Astrocyte of the cerebellum (primary cell): ENCODE measurements around the gene ARL13B.

Source experiments
- DNase-seq: peaks from one replicate; pipeline ENCODE4 v3.0.0-alpha.2; 2011; ENCODE audit warnings: low read depth
- H3K4me3 ChIP-seq: 2 replicates; pipeline ENCODE4 v1.5.1; 2011; ENCODE audit warnings: mild to moderate bottlenecking, low read depth, low read length, moderate library complexity
- in situ Hi-C: cut with HindIII; loops from 2 replicates; pipeline ENCODE4 v1.10.0; 2017; ENCODE audit warnings: low sequenced_read_pairs
- TF ChIP-seq, protein P1 (sequence below): IDR thresholded peaks from 2 replicates; pipeline ENCODE4 v1.5.1; 2012; ENCODE audit warnings: low read length, low read depth, moderate library complexity, mild to moderate bottlenecking; ENCODE audit errors: missing control alignments

ARL13B gene

DNA sequence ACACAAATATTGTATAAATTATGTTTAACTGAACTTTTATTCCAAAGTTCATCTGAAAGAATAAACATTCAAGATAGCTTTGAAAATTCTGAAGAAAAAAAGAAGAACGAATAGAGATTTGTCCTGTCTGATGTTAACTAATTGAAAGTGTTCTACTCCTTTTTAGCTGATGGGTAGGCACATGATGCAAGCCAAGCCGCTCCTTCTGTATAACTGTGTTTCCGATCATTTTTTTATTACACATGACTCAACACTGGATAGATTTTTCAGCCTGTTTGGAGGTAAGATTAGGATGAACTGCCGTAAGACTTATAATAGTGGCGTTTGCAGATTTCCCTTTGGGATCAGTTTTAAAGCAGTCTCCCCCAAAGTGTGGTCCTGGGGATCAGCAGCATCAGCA lies 101.9 kb downstream of the ARL13B start:
- in situ Hi-C loops, result no loop called here
- H3K4me3 ChIP-seq, result no peak overlapping the region
- TF ChIP-seq, protein P1, sequence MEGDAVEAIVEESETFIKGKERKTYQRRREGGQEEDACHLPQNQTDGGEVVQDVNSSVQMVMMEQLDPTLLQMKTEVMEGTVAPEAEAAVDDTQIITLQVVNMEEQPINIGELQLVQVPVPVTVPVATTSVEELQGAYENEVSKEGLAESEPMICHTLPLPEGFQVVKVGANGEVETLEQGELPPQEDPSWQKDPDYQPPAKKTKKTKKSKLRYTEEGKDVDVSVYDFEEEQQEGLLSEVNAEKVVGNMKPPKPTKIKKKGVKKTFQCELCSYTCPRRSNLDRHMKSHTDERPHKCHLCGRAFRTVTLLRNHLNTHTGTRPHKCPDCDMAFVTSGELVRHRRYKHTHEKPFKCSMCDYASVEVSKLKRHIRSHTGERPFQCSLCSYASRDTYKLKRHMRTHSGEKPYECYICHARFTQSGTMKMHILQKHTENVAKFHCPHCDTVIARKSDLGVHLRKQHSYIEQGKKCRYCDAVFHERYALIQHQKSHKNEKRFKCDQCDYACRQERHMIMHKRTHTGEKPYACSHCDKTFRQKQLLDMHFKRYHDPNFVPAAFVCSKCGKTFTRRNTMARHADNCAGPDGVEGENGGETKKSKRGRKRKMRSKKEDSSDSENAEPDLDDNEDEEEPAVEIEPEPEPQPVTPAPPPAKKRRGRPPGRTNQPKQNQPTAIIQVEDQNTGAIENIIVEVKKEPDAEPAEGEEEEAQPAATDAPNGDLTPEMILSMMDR, result no peak
- no peak for DNase-seq

DNA sequence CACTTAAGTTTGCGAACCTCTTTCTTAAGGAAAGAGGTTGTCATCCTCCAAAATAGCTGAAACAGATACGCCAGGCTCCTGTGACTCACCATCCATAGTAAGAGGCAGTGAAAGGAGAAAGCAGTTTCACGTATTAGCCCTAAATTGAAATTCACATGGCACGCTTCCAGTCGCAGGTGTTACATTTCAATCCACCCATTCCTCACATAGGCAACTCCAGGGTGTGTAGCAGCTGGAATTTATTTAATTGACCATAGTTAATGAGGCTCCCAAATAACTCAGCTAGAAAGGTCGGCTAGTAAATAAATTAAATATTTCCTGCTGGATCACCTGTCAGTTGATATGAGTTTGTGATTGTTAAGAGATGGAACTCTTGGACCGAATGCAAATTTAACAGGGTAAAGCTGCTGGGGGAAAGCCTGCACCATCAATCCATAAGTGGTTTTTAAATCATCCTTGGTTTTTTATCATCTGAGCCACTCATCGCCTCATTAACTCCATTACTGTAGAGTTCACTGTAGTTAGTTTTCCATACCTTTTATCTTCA lies 102.5 kb downstream of the ARL13B start:
- H3K4me3 ChIP-seq, result no peak overlapping the region
- DNase-seq, result no peak
- TF ChIP-seq, protein P1, result no peak
- in situ Hi-C loops, result no loop called here

DNA sequence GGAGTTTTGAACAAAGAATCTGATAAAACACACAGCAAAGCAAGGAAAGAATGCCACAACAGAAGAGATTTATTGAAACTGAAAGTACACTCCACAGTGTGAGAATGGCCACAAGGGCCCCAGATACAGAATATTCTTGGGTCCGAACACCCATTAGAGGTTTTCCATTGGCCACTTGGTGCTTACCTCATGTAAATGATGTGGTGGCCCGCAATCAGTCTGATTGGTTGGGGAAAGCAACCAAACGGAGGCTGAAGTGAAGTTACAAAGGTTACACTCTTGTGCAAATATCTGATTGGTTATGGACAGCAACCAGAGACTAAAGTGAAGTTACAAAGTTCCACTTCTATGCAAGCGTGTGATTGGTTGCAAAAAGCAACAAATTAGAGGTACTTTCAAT lies 103.3 kb downstream of the ARL13B start:
- H3K4me3 ChIP-seq, result no peak overlapping the region
- in situ Hi-C loops, result no loop called here
- TF ChIP-seq, protein P1, result no peak
- DNase-seq, result no peak

DNA sequence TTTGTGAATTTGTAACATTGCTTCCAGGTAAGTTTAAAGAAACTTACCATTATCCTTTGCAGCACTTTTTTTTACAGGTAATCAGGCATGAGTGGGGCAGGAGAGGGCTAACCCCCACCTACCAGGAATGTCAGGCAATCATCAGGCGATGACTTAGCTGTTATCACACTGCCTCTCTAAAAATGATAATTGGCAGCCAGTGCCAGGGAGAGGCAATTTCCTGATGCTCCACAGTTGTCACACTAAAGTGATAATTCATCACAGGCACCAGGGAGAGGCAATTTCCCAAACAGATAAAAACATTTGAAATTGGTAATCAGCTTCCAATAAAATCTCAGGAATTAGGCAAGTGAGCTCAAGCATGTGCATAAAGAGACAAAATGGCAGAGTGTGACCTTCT lies 109.2 kb downstream of the ARL13B start:
- in situ Hi-C loops, result no loop called here
- TF ChIP-seq, protein P1, result no peak
- DNase-seq, result no peak
- no peak overlapping the region for H3K4me3 ChIP-seq

DNA sequence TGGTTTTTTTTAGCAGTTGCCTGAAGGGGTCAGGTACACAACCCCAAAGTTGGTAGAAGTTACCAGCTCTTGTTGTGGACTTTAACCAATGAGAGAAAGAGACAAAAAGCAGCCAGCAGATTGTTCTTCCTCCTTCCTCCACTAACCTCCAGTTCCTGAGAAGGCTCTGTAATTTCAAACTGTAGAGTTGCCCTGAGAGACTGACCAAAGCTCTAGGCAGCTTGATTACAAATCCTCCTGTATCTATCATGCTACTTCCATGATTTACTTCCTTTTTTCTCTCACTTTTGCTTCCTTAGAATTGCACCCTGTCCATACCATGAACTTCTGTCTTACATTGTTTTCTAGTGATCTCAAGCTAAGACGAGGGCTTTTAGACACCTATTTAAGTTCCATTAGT lies 112.1 kb downstream of the ARL13B start:
- TF ChIP-seq, protein P1, result no peak
- H3K4me3 ChIP-seq, result no peak overlapping the region
- DNase-seq, result no peak
- in situ Hi-C loops, result no loop called here

DNA sequence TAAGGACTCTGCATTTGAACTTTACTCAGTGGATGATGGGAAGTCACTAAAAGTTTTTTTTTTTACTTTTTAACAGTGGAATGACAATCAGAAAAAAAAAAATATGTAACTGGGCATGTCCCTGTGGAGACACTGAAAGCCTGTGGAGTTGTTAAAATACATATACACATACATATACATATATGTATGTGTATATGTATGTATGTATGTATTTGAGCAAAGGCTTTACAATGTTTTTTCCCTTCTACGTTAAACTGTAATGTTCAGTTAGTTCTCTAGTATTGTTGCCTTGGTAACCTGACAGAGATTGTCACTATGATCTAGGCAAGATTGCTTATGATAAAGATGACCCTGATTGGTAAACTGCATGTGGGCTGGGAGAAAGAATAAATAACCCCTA lies 113.2 kb downstream of the ARL13B start:
- TF ChIP-seq, protein P1, result no peak
- in situ Hi-C loops, result no loop called here
- no peak overlapping the region for H3K4me3 ChIP-seq
- no peak for DNase-seq

DNA sequence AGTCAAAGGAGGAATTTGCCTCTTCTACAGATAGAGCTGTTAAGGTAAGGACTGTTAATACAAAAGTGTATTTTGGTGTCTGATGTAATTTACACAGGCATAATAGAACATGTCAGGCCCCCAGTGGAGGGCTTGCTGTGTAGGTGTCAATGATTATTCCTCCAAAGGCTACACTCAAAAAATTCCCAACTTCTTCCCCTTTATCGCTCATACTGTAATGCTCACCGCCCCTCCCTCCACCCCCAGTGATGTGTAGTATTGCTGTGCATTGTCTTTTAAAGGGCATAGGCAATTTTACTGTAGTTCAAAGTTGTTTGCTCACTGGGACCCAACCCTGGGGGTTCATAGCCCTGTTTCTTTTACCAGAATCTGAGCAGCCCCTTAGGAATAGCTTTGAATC lies 115.2 kb downstream of the ARL13B start:
- TF ChIP-seq, protein P1, result no peak
- H3K4me3 ChIP-seq, result no peak overlapping the region
- DNase-seq, result no peak
- in situ Hi-C loops, result no loop called here
